ENCODE measurements around the gene KSR2. TPM values are rescaled to one million over a fixed set of nuclear protein-coding genes. Genes with fewer than 3 reads are reported as not detected.

Gene KSR2
- total and polyA plus RNA-seq, 4 donors = 0.09 to 1.8 (median 0.37) TPM

DNA sequence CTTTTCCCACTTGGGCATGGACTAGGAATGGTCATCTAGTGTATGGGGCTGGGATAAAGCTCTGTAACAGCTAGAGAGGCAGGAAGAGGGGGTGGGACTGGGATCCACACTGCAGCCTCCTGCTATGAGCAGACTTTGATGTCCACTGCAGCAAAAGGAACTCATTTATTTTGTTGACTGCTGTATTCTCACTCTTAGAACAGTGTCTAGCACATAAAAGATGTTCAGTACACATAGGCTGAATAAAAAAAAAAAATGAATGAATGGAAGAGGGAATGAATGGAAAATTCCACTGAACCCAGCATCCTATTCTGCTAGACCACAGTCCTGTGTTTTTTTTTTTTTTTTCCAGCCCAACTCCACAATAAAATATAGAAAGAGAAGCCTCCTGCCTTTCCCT lies 501.2 kb downstream of the KSR2 start:
- no peak overlapping the region for H3K9ac ChIP-seq (ENCODE audit: insufficient read depth in 1 of 2, low read length in 2 of 2)
- H3K4me3 ChIP-seq = no peak overlapping the region
- no peak for ATAC-seq (ENCODE audit: insufficient read depth, low FRiP score)
- no peaks in the 10 kb centered on the region for H3K36me3 ChIP-seq (ENCODE audit: control insufficient read depth in 4 of 4, insufficient read depth in 4 of 4, low read length in 4 of 4)
- no peaks in the 10 kb centered on the region for H3K27me3 ChIP-seq (ENCODE audit: control insufficient read depth in 3 of 3, insufficient read depth in 3 of 3, low read length in 2 of 3)
- no peak overlapping the region for H3K27ac ChIP-seq (ENCODE audit: low read depth in 1 of 2, low read length in 1 of 2)
- TF ChIP-seq, protein P1, sequence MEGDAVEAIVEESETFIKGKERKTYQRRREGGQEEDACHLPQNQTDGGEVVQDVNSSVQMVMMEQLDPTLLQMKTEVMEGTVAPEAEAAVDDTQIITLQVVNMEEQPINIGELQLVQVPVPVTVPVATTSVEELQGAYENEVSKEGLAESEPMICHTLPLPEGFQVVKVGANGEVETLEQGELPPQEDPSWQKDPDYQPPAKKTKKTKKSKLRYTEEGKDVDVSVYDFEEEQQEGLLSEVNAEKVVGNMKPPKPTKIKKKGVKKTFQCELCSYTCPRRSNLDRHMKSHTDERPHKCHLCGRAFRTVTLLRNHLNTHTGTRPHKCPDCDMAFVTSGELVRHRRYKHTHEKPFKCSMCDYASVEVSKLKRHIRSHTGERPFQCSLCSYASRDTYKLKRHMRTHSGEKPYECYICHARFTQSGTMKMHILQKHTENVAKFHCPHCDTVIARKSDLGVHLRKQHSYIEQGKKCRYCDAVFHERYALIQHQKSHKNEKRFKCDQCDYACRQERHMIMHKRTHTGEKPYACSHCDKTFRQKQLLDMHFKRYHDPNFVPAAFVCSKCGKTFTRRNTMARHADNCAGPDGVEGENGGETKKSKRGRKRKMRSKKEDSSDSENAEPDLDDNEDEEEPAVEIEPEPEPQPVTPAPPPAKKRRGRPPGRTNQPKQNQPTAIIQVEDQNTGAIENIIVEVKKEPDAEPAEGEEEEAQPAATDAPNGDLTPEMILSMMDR (IDR thresholded peaks at IDR 0.05; ENCODE audit: control extremely low read depth, extremely low read depth) = no peak
- H3K9me3 ChIP-seq (ENCODE audit: control insufficient read depth in 4 of 4, insufficient read depth in 3 of 4, low read length in 3 of 4) = peaks cover 0 to 5% (median 0%) of the 10 kb centered on the region in 4 donors
- DNase-seq = no peak
- H3K4me1 ChIP-seq (ENCODE audit: control insufficient read depth in 5 of 5, insufficient read depth in 5 of 5, low read length in 5 of 5) = no peaks in the 10 kb centered on the region

DNA sequence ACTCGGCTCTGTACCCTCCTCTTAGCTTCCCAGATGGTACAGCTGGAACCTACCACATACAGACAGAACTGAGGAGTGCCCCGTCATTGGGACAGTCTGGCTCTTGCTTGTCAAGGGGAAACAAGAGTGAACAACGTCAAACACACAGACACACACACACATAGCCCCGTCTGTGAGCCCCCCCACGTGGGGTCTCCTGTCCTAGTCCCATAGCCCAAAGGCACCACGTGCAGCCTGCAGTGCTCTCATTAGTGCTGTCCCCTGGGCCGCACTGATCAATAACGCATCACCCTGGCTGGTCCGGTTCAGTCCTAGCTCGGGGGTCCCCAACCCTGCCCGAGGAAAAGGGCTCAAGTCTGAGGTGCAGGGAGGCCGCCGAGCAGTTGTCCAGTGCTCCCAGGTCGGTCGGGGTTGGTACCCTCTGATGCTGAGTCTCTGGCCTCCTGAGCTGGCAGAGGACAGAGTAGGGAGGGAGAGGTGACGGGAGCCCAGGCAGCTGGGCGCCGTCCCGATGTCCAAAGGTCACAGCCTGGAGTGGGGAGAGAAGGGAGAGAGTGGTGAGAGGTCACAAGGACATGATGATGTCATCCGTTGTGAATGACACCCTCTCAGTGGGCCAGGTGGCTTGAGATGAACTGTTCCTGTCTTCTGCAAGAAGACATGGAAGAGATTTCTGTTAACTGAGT lies 502.0 kb downstream of the KSR2 start:
- no peak for DNase-seq
- no peak for ATAC-seq (ENCODE audit: insufficient read depth, low FRiP score)
- Histone ChIP-seq H3K27me3 (ENCODE audit: control insufficient read depth in 3 of 3, insufficient read depth in 3 of 3, low read length in 2 of 3) (no peaks in the 10 kb centered on the region), H3K9ac (ENCODE audit: insufficient read depth in 1 of 2, low read length in 2 of 2) (no peak overlapping the region), H3K27ac (ENCODE audit: low read depth in 1 of 2, low read length in 1 of 2) (no peak overlapping the region), H3K4me1 (ENCODE audit: control insufficient read depth in 5 of 5, insufficient read depth in 5 of 5, low read length in 5 of 5) (no peaks in the 10 kb centered on the region), H3K4me3 (no peak overlapping the region), H3K36me3 (ENCODE audit: control insufficient read depth in 4 of 4, insufficient read depth in 4 of 4, low read length in 4 of 4) (no peaks in the 10 kb centered on the region), H3K9me3 (ENCODE audit: control insufficient read depth in 4 of 4, insufficient read depth in 3 of 4, low read length in 3 of 4) (peaks cover 0 to 5% (median 0%) of the 10 kb centered on the region in 4 donors)
- WGBS, 2 donors = 79 to 83% methylated on average over 20 of the region's 20 CpGs
- TF ChIP-seq, protein P1 (IDR thresholded peaks at IDR 0.05; ENCODE audit: control extremely low read depth, extremely low read depth) = no peak

DNA sequence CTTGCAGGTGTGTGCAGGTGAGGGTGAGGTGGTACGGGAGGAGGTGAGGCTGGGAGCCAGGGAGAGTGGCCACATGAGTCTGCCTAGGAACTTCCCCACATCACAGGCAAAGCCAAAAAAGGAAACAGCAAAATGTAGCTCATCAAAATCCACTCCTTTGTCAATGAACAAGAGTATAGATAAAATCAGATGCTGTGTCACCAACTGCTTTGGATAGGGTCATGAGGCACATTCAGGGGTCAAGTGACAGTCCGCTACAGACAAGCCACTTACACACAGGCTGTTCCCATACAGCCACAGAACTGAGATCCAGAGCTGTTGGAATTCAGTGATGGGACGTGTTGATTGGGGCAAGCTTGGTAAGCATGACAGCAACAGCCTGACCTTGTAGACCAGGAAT lies 507.1 kb downstream of the KSR2 start:
- Histone ChIP-seq H3K9ac (ENCODE audit: insufficient read depth in 1 of 2, low read length in 2 of 2) (no peak overlapping the region), H3K27ac (ENCODE audit: low read depth in 1 of 2, low read length in 1 of 2) (no peak overlapping the region), H3K36me3 (ENCODE audit: control insufficient read depth in 4 of 4, insufficient read depth in 4 of 4, low read length in 4 of 4) (no peaks in the 10 kb centered on the region), H3K27me3 (ENCODE audit: control insufficient read depth in 3 of 3, insufficient read depth in 3 of 3, low read length in 2 of 3) (no peaks in the 10 kb centered on the region), H3K4me3 (no peak overlapping the region), H3K9me3 (ENCODE audit: control insufficient read depth in 4 of 4, insufficient read depth in 3 of 4, low read length in 3 of 4) (peaks cover 0 to 2% (median 0%) of the 10 kb centered on the region in 4 donors), H3K4me1 (ENCODE audit: control insufficient read depth in 5 of 5, insufficient read depth in 5 of 5, low read length in 5 of 5) (no peaks in the 10 kb centered on the region)
- DNase-seq (no peak), ATAC-seq (ENCODE audit: insufficient read depth, low FRiP score) (no peak)
- WGBS, 2 donors = 85 to 91% methylated on average over 3 of the region's 3 CpGs
- TF ChIP-seq, protein P1 (IDR thresholded peaks at IDR 0.05; ENCODE audit: control extremely low read depth, extremely low read depth) = no peak

DNA sequence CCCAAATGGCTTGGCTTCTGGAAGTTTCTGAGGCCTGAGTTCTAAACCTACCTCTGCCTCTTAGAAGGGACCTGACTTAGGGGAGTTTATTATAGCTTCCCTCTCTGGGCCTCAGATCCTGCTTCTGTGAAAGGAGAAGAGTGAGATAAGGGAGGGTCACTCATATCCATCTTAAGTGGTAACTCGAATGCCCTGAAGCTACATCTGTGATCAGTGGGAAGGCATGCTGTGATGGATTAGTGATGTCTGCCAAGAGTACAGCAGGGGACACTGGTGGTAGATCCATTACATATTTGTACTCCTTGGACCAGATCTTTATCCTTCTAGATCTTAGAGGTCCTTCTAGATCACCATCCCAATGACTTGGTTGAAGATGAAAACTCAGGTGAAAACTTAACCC lies 509.6 kb downstream of the KSR2 start:
- H3K27ac ChIP-seq (ENCODE audit: low read depth in 1 of 2, low read length in 1 of 2) = no peak overlapping the region
- WGBS, 2 donors = 60 to 67% methylated on average over 1 of the region's 1 CpG
- no peaks in the 10 kb centered on the region for H3K27me3 ChIP-seq (ENCODE audit: control insufficient read depth in 3 of 3, insufficient read depth in 3 of 3, low read length in 2 of 3)
- ATAC-seq (ENCODE audit: insufficient read depth, low FRiP score) (no peak), DNase-seq (no peak)
- H3K36me3 ChIP-seq (ENCODE audit: control insufficient read depth in 4 of 4, insufficient read depth in 4 of 4, low read length in 4 of 4) = no peaks in the 10 kb centered on the region
- no peak overlapping the region for H3K9ac ChIP-seq (ENCODE audit: insufficient read depth in 1 of 2, low read length in 2 of 2)
- no peaks in the 10 kb centered on the region for H3K4me1 ChIP-seq (ENCODE audit: control insufficient read depth in 5 of 5, insufficient read depth in 5 of 5, low read length in 5 of 5)
- TF ChIP-seq, protein P1 (IDR thresholded peaks at IDR 0.05; ENCODE audit: control extremely low read depth, extremely low read depth) = no peak
- H3K4me3 ChIP-seq = no peak overlapping the region
- H3K9me3 ChIP-seq (ENCODE audit: control insufficient read depth in 4 of 4, insufficient read depth in 3 of 4, low read length in 3 of 4) = peaks cover 0 to 4% (median 0%) of the 10 kb centered on the region in 4 donors
